Measurements from ENCODE around the gene SNX25. TPM values are rescaled to one million over a fixed set of nuclear protein-coding genes. Genes with fewer than 3 reads are reported as not detected.

Gene SNX25
- total and polyA plus RNA-seq, 3 donors from 2014 or later = 20.2 to 50.5 (median 45.0) TPM

- 92 to 95% methylated on average over 7 of the region's 7 CpGs for WGBS, 2 donors
- H3K36me3 ChIP-seq (ENCODE audit: low read depth, missing control alignments) = no peaks in the 10 kb centered on the region
- H3K9me3 ChIP-seq = no peaks in the 10 kb centered on the region
- no peak for DNase-seq
- TF ChIP-seq POLR2A (IDR thresholded peaks at IDR 0.05) = no peak
- TF ChIP-seq CTCF (IDR thresholded peaks at IDR 0.05) = no peak
- no peak overlapping the region for H3K4me3 ChIP-seq
- no peaks in the 10 kb centered on the region for H3K4me1 ChIP-seq
- H3K27me3 ChIP-seq = no peaks in the 10 kb centered on the region
- intact Hi-C loops (cut with DNase I; ENCODE audit: low total_unique reads) = no loop called here
- no peak overlapping the region for H3K27ac ChIP-seq
Observed at GRCh38 chr4:185352202-185352601, 142.8 kb downstream of the SNX25 start.

GRCh38 chr4:185352741-185353140 is 143.3 kb downstream of the SNX25 start:
- TF ChIP-seq CTCF (IDR thresholded peaks at IDR 0.05) (no peak), POLR2A (IDR thresholded peaks at IDR 0.05) (no peak)
- Histone ChIP-seq H3K27me3 (no peaks in the 10 kb centered on the region), H3K36me3 (ENCODE audit: low read depth, missing control alignments) (no peaks in the 10 kb centered on the region), H3K27ac (no peak overlapping the region), H3K4me3 (no peak overlapping the region), H3K4me1 (no peaks in the 10 kb centered on the region), H3K9me3 (no peaks in the 10 kb centered on the region)
- 90 to 97% methylated on average over 2 of the region's 2 CpGs for WGBS, 2 donors
- DNase-seq = no peak
- intact Hi-C loops (cut with DNase I; ENCODE audit: low total_unique reads) = no loop called here

GRCh38 chr4:185357211-185357610 is 147.8 kb downstream of the SNX25 start:
- Histone ChIP-seq H3K36me3 (ENCODE audit: low read depth, missing control alignments) (no peaks in the 10 kb centered on the region), H3K4me1 (no peaks in the 10 kb centered on the region), H3K9me3 (no peaks in the 10 kb centered on the region), H3K27me3 (no peaks in the 10 kb centered on the region), H3K4me3 (no peak overlapping the region), H3K27ac (no peak overlapping the region)
- TF ChIP-seq POLR2A (IDR thresholded peaks at IDR 0.05) (no peak), CTCF (IDR thresholded peaks at IDR 0.05) (no peak)
- intact Hi-C loops (cut with DNase I; ENCODE audit: low total_unique reads) = no loop called here
- WGBS, 2 donors = 83 to 92% methylated on average over 5 of the region's 5 CpGs
- DNase-seq = no peak

GRCh38 chr4:185357733-185358440 is 148.5 kb downstream of the SNX25 start:
- Histone ChIP-seq H3K9me3 (no peaks in the 10 kb centered on the region), H3K36me3 (ENCODE audit: low read depth, missing control alignments) (no peaks in the 10 kb centered on the region), H3K27me3 (no peaks in the 10 kb centered on the region), H3K4me1 (no peaks in the 10 kb centered on the region), H3K27ac (no peak overlapping the region), H3K4me3 (no peak overlapping the region)
- no peak for DNase-seq
- intact Hi-C loops (cut with DNase I; ENCODE audit: low total_unique reads) = no loop called here
- WGBS, 2 donors = 70 to 74% methylated on average over 7 of the region's 7 CpGs
- TF ChIP-seq CTCF (IDR thresholded peaks at IDR 0.05) = no peak
- no peak for TF ChIP-seq POLR2A (IDR thresholded peaks at IDR 0.05)

GRCh38 chr4:185358514-185358913 is 149.1 kb downstream of the SNX25 start:
- intact Hi-C loops (cut with DNase I; ENCODE audit: low total_unique reads) = no loop called here
- no peak for DNase-seq
- H3K27ac ChIP-seq = no peak overlapping the region
- WGBS, 2 donors = 81 to 83% methylated on average over 4 of the region's 4 CpGs
- no peaks in the 10 kb centered on the region for H3K36me3 ChIP-seq (ENCODE audit: low read depth, missing control alignments)
- H3K4me3 ChIP-seq = no peak overlapping the region
- no peaks in the 10 kb centered on the region for H3K4me1 ChIP-seq
- TF ChIP-seq POLR2A (IDR thresholded peaks at IDR 0.05) (no peak), CTCF (IDR thresholded peaks at IDR 0.05) (no peak)
- no peaks in the 10 kb centered on the region for H3K27me3 ChIP-seq
- H3K9me3 ChIP-seq = no peaks in the 10 kb centered on the region
